Liver (tissue), 9 donors: ENCODE measurements around the gene TNFSF15. TPM values are rescaled to one million over a fixed set of nuclear protein-coding genes. Genes with fewer than 3 reads are reported as not detected.

Experiments
- DNase-seq: peaks from one replicate; pipeline ENCODE4 v3.0.0-alpha.2; 2017; ENCODE audit warnings: low spot score
- H3K27ac ChIP-seq, 2 donors: one replicate each; pipeline ENCODE4 v1.7.0; 2013; ENCODE audit warnings: inconsistent platforms in 2 of 2, low read length in 2 of 2, control low read depth in 1 of 2, low read depth in 1 of 2, mild to moderate bottlenecking in 1 of 2
- H3K27me3 ChIP-seq, 4 donors: one replicate each; pipeline versions ENCODE4 v1.6.1 to v1.7.0; 2013; ENCODE audit warnings: low read length in 3 of 4, inconsistent platforms in 1 of 4, mild to moderate bottlenecking in 1 of 4, moderate library complexity in 1 of 4; ENCODE audit not compliant: control insufficient read depth in 4 of 4, insufficient read depth in 4 of 4
- H3K36me3 ChIP-seq, 4 donors: one replicate each; pipeline versions ENCODE4 v1.6.1 to v1.7.0; 2013; ENCODE audit warnings: low read length in 3 of 4, mild to moderate bottlenecking in 3 of 4, low read depth in 1 of 4, moderate library complexity in 1 of 4; ENCODE audit not compliant: control insufficient read depth in 4 of 4, insufficient read depth in 3 of 4
- H3K4me1 ChIP-seq, 4 donors: one replicate each; pipeline versions ENCODE4 v1.6.1 to v1.7.0; 2013; ENCODE audit warnings: low read length in 3 of 4, mild to moderate bottlenecking in 3 of 4, moderate library complexity in 1 of 4; ENCODE audit not compliant: control insufficient read depth in 4 of 4, insufficient read depth in 4 of 4
- H3K4me3 ChIP-seq, 3 donors: one replicate each; pipeline versions ENCODE4 v1.6.1 to v1.7.0; 2013; ENCODE audit warnings: low read length in 3 of 3, control low read depth in 1 of 3, low read depth in 1 of 3, mild to moderate bottlenecking in 1 of 3
- H3K9ac ChIP-seq, 2 donors: one replicate each; pipeline ENCODE4 v1.7.0; 2013; ENCODE audit warnings: low read length in 2 of 2, mild to moderate bottlenecking in 2 of 2, moderate library complexity in 2 of 2, control low read depth in 1 of 2, low read depth in 1 of 2
- H3K9me3 ChIP-seq, 4 donors: one replicate each; pipeline versions ENCODE4 v1.6.1 to v1.7.0; 2013; ENCODE audit warnings: low read length in 3 of 4; ENCODE audit not compliant: control insufficient read depth in 4 of 4
- CTCF ChIP-seq: fragments of 150-350 bp; IDR thresholded peaks from 2 replicates; pipeline ENCODE4 v1.5.1; 2017; ENCODE audit warnings: improper control_type of control experiment, low read depth, low read length; ENCODE audit not compliant: missing input control
- EGR1 ChIP-seq, 2 donors: IDR thresholded peaks; 2 replicates each; pipeline ENCODE4 v1.6.1; 2016 to 2018; ENCODE audit warnings: antibody characterized with exemption in 2 of 2, low read depth in 2 of 2
- FOXA1 ChIP-seq: IDR thresholded peaks from 2 replicates; pipeline ENCODE4 v1.6.1; 2016; ENCODE audit warnings: antibody characterized with exemption
- GABPA ChIP-seq, 2 donors: IDR thresholded peaks in 1 of 2; conservative IDR thresholded peaks in 1 of 2; 2 replicates each; pipeline ENCODE4 v1.6.1; 2016; ENCODE audit warnings: antibody characterized with exemption in 2 of 2, mild to moderate bottlenecking in 1 of 2, moderate library complexity in 1 of 2
- HNF4A ChIP-seq, 2 donors: conservative IDR thresholded peaks; 2 replicates each; pipeline ENCODE4 v1.6.1; 2016; ENCODE audit warnings: antibody characterized with exemption in 2 of 2, mild to moderate bottlenecking in 2 of 2
- MAX ChIP-seq: IDR thresholded peaks from 2 replicates; pipeline ENCODE4 v1.6.1; 2016; ENCODE audit warnings: antibody characterized with exemption
- REST ChIP-seq: IDR thresholded peaks from 2 replicates; pipeline ENCODE4 v1.6.1; 2016; ENCODE audit warnings: antibody characterized with exemption, mild to moderate bottlenecking
- RXRA ChIP-seq, 2 donors: IDR thresholded peaks; 2 replicates each; pipeline ENCODE4 v1.6.1; 2017 to 2018; ENCODE audit warnings: antibody characterized with exemption in 2 of 2, mild to moderate bottlenecking in 1 of 2
- WGBS: extraction: QIAGEN DNeasy Blood & Tissue Kit; methylation state at CpG from one replicate; pipeline ENCODE4 v1.1.7; 2013; 5-methylcytosine and 5-hydroxymethylcytosine counted together
- polyA plus RNA-seq, 2 donors: library from polyadenylated mRNA; stranded (reverse) in 1 of 2; unstranded in 1 of 2; fragments of 200-250 nt in 1 of 2; fragments of >200 nt in 1 of 2; fragmentation: Nextera tagmentation in 1 of 2; extraction: Ambion mirVana in 1 of 2; gene quantifications; one replicate each; pipeline versions ENCODE4 v1.2.1 to v1.2.3, GENCODE V29; 2013 to 2015
- total RNA-seq, 2 donors: library from RNA; depleted of rRNA; stranded (reverse); fragments of >200 nt; gene quantifications; one replicate each; pipeline ENCODE4 v1.2.3, GENCODE V29; 2014
- TF ChIP-seq, protein P1 (sequence below): IDR thresholded peaks from 2 replicates; pipeline ENCODE4 v1.6.1; 2016; ENCODE audit warnings: antibody characterized with exemption
- donor health status: healthy.
- donor health status: healthy.
- donor health status: healthy.
- donor health status: healthy.
- donor health status: healthy.

Gene TNFSF15
- total and polyA plus RNA-seq, 4 donors, result 0.01 to 0.42 (median 0.08) TPM; not detected in 1

DNA sequence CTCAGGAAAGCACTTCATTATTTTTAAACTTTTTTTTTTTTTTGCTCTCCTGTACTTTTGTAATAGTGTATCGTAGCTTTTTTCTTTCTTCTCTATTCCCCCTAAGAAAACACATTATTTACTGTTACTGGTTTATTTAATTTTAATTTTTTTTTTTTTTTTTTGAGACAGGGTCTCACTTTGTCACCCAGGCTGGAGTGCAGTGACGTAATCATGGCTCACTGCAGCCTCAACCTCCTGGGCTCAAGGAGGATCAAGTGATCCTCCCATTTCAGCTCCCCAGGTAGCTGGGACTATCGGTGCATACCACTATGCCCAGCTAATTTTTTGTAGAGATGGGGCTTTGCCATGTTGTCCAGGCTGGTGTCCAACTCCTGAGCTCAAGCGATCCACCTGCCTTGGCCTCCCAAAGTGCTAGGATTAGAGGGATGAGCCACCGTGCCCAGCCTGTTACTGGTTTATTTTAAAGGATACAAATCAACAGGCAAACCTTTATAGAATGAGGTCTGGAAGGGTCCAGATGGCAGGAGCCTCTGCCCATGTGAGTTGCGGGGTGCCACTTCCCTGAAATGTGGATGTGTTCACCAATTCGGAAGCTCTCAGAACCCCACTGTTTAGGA, 49.0 kb upstream of the TNFSF15 start:
- H3K4me3 ChIP-seq, result no peak overlapping the region
- H3K9ac ChIP-seq, result no peak overlapping the region
- H3K27me3 ChIP-seq, result no peaks in the 10 kb centered on the region
- no peaks in the 10 kb centered on the region for H3K36me3 ChIP-seq
- H3K9me3 ChIP-seq, result no peaks in the 10 kb centered on the region
- WGBS, result 86% methylated on average over 7 of the region's 7 CpGs
- no peak overlapping the region for H3K27ac ChIP-seq
- H3K4me1 ChIP-seq, result no peaks in the 10 kb centered on the region
- DNase-seq, result no peak
- TF ChIP-seq HNF4A (conservative IDR thresholded peaks at IDR 0.05), result no peak

DNA sequence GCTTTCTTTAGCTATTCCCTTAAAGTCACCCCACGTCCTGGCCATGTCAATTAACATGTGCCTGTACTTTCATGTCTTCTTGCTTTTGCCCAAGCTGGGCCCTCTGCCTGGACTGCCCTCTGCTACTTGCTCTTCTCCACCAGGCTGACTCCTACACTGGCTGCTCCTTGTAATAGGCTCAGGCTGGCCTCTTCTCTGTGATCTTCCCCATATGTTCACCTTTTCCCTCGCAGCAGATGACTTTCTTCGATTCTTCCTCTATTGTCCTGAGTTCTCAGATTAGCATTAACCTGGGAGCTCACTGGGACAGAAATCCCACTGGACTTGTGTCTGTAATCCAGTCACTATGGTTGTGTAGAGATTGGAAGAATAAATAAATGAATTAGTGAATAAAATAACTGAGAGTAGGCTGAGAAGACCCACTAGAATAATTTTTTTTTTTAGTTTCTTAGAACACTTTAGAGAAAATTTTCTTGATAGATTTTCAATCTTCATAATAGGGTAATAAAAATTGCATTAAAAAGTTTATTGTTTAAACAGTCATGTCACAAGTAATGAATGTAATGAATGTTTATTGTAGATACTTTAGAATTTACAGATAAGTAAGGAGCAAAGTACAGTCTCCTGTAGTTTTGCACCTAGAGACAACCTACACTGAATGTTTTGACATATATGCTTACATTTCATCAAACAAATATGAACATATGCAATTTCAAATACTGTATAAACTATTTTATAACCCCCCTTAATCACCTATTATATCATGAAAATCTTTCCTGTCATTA, 47.4 kb upstream of the TNFSF15 start:
- no peak overlapping the region for H3K27ac ChIP-seq
- no peaks in the 10 kb centered on the region for H3K36me3 ChIP-seq
- H3K4me1 ChIP-seq, result no peaks in the 10 kb centered on the region
- H3K9ac ChIP-seq, result no peak overlapping the region
- H3K27me3 ChIP-seq, result no peaks in the 10 kb centered on the region
- H3K4me3 ChIP-seq, result no peak overlapping the region
- 86% methylated on average over 3 of the region's 3 CpGs for WGBS
- no peak for DNase-seq
- TF ChIP-seq REST (no peak), EGR1 (IDR thresholded peaks at IDR 0.05; ENCODE audit: low read depth in 2 of 2) (no peak), MAX (no peak), FOXA1 (no peak), HNF4A (conservative IDR thresholded peaks at IDR 0.05) (no peak), GABPA (IDR thresholded peaks at IDR 0.05 in 1 of 2, conservative IDR thresholded peaks at IDR 0.05 in 1 of 2) (no peak), CTCF (no peak), RXRA (IDR thresholded peaks at IDR 0.05) (no peak)
- TF ChIP-seq, protein P1, sequence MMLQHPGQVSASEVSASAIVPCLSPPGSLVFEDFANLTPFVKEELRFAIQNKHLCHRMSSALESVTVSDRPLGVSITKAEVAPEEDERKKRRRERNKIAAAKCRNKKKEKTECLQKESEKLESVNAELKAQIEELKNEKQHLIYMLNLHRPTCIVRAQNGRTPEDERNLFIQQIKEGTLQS, result no peak
- H3K9me3 ChIP-seq, result no peaks in the 10 kb centered on the region
